Panc1 (cell line): ENCODE results near the gene CRLF2. TPM values are rescaled to one million over a fixed set of nuclear protein-coding genes. Genes with fewer than 3 reads are reported as not detected.
"Not testable (repeated sequence)": the region's sequence is repeated elsewhere in the genome, so short reads cannot be mapped to it uniquely, and the experiment has no call there.

Experiments
- ATAC-seq: fragments of 200-7000 bp; cut with Tn5 transposase; 2 replicates; pipeline ENCODE4 v1.9.1; 2020; ENCODE audit warnings: mild to moderate bottlenecking, moderate library complexity
- Bru-seq: library from RNA; stranded (reverse); fragments of 400-500 nt; gene quantifications from one replicate; lab custom pipeline; 2021; lab: Mats Ljungman, UMichigan
- BruChase-seq, 2 experiments: library from RNA; stranded (reverse); fragments of 400-500 nt; gene quantifications; one replicate each; lab custom pipeline; 2021; lab: Mats Ljungman, UMichigan
- BruUV-seq: library from RNA; stranded (reverse); fragments of 400-500 nt; replicated peaks from 2 replicates; lab custom pipeline; 2021; lab: Mats Ljungman, UMichigan
- CTCF ChIA-PET: fragments of 300-600 bp; sonication (Branson Sonifier 250); formaldehyde crosslinking; loops from one replicate; lab custom pipeline; 2022; ENCODE audit warnings: antibody characterized with exemption; lab: Charles Lee
- POLR2A ChIA-PET: fragments of 300-600 bp; sonication (Branson Sonifier 250); formaldehyde crosslinking; loops from one replicate; lab custom pipeline; 2022; ENCODE audit warnings: antibody characterized with exemption; lab: Charles Lee
- DNase-seq: peaks from one replicate; pipeline ENCODE4 v3.0.0-alpha.2; 2010; ENCODE audit warnings: low read depth, low spot score
- H3K27ac ChIP-seq: 2 replicates; pipeline ENCODE4 v1.5.1; 2011; ENCODE audit warnings: mild to moderate bottlenecking, low read length, inconsistent platforms
- H3K27me3 ChIP-seq: fragments of 200-500 bp; sonication (Bioruptor generic); 2 replicates; pipeline ENCODE4 v1.6.0; 2014; ENCODE audit warnings: low read length, inconsistent platforms; ENCODE audit not compliant: control insufficient read depth, insufficient read depth
- H3K36me3 ChIP-seq: fragments of 200-500 bp; sonication (Bioruptor generic); 2 replicates; pipeline ENCODE4 v1.5.1; 2014; ENCODE audit warnings: inconsistent platforms, mild to moderate bottlenecking, low read length, moderate library complexity; ENCODE audit not compliant: control insufficient read depth, insufficient read depth
- H3K4me1 ChIP-seq: 2 replicates; pipeline ENCODE4 v1.5.1; 2011; ENCODE audit warnings: inconsistent platforms, mild to moderate bottlenecking, low read length, moderate library complexity; ENCODE audit not compliant: control insufficient read depth, insufficient read depth
- H3K4me3 ChIP-seq, 2 experiments: 2 replicates each; pipeline ENCODE4 v1.5.1; 2011 to 2012; ENCODE audit warnings: low read depth in 2 of 2, low read length in 2 of 2, mild to moderate bottlenecking in 2 of 2, inconsistent platforms in 1 of 2, moderate library complexity in 1 of 2
- H3K9me3 ChIP-seq: fragments of 200-500 bp; sonication (Bioruptor generic); 2 replicates; pipeline ENCODE4 v1.5.1; 2014; ENCODE audit warnings: low read depth, mild to moderate bottlenecking, inconsistent platforms, low read length, moderate library complexity; ENCODE audit not compliant: control insufficient read depth, insufficient read depth
- CTCF ChIP-seq: fragments of 450-650 bp; IDR thresholded peaks from 2 replicates; pipeline ENCODE4 v1.5.1; 2017; ENCODE audit warnings: mild to moderate bottlenecking
- POLR2AphosphoS5 ChIP-seq: IDR thresholded peaks from 2 replicates; pipeline ENCODE4 v1.6.1; 2012; ENCODE audit warnings: mild to moderate bottlenecking, low read depth, low read length, moderate library complexity
- SIN3A ChIP-seq: IDR thresholded peaks from 2 replicates; pipeline ENCODE4 v1.6.1; 2012; ENCODE audit warnings: low read depth, mild to moderate bottlenecking, low read length, moderate library complexity, borderline replicate concordance; ENCODE audit not compliant: insufficient read depth
- TCF7L2 ChIP-seq: IDR thresholded peaks from 2 replicates; pipeline ENCODE4 v1.6.1; 2011; ENCODE audit warnings: mild to moderate bottlenecking, low read depth, low read length, inconsistent platforms
- in situ Hi-C: cut with HindIII; loops from 2 replicates; pipeline ENCODE4 v1.10.0; 2016; ENCODE audit warnings: low sequenced_read_pairs, low pct_unique_long_range_greater_than_20kb
- intact Hi-C: fragments of 100-400 bp; cut with micrococcal nuclease; formaldehyde crosslinking; loops from one replicate; pipeline ENCODE4 v1.10.0; 2022; ENCODE audit not compliant: unreplicated experiment
- long read RNA-seq: library from polyadenylated mRNA; unstranded; transcript quantifications from one replicate; pipeline ENCODE4 v2.0.0, GENCODE V29; 2021; ENCODE audit not compliant: unreplicated experiment
- polyA plus RNA-seq: library from polyadenylated mRNA; unstranded; fragments of >200 nt; gene quantifications from one replicate; pipeline ENCODE4 v1.2.1, GENCODE V29; 2012; ENCODE audit warnings: missing spikeins; ENCODE audit not compliant: insufficient read length
- total RNA-seq: library from RNA; stranded (reverse); gene quantifications from one replicate; pipeline ENCODE4 v1.2.1, GENCODE V29; 2021; ENCODE audit not compliant: unreplicated experiment
- TF ChIP-seq, protein P1 (sequence below), 2 experiments: IDR thresholded peaks; 2 replicates each; pipeline ENCODE4 v1.6.1; 2011 to 2012; ENCODE audit warnings: low read depth in 2 of 2, control low read depth in 1 of 2, low read length in 1 of 2, mild to moderate bottlenecking in 1 of 2, moderate library complexity in 1 of 2; ENCODE audit not compliant: insufficient read depth in 1 of 2

CRLF2 gene
- total RNA-seq (0.67 TPM), Bru-seq, nascent RNA (percentile 19 among the genes with signal in this experiment), BruChase-seq, experiment 1, labeled RNA remaining after a 2-hour chase (percentile 23 among the genes with signal in this experiment), BruChase-seq, experiment 2, labeled RNA remaining after a 6-hour chase (percentile 27 among the genes with signal in this experiment)
- 0.27 TPM for polyA plus RNA-seq
- long read RNA-seq: 0 reads

DNA sequence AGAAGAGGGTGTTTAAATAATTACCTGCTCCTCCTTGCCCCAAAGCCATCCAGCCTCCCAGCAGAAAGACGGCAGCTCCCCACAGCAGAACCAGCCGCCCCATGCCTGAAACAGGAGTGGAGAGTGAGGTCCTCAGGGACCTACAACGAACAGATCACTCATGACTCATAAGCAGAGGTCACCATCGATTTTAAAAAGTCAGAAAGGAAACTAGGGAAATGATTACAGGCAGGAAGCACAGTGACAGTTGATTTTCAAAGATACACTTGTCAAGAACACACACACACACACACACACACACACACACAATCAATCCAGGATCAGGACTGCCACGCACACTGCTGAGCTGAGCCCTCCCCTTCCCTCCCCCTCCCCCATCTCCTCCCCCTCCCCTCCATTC, at the start of gene CRLF2:
Gene CRLF2, minus strand, starts transcription at position 118 of the 400 bp plus-strand sequence. Its CDS starts 15 bp downstream, at position 103.
- no peak for ATAC-seq
- in situ Hi-C loops: no loop called here
- Histone ChIP-seq H3K36me3 (no peaks in the 10 kb centered on the region), H3K9me3 (no peaks in the 10 kb centered on the region), H3K4me3 (no peak within 1 kb of the TSS), H3K27ac (no peak within 1 kb of the TSS), H3K27me3 (no peaks in the 10 kb centered on the region), H3K4me1 (no peaks in the 10 kb centered on the region)
- no peak for DNase-seq
- ChIA-PET CTCF (no interaction called here), POLR2A (no interaction called here)
- TF ChIP-seq SIN3A (no peak), POLR2AphosphoS5 (no peak), CTCF (no peak), TCF7L2 (no peak)
- TF ChIP-seq, protein P1, sequence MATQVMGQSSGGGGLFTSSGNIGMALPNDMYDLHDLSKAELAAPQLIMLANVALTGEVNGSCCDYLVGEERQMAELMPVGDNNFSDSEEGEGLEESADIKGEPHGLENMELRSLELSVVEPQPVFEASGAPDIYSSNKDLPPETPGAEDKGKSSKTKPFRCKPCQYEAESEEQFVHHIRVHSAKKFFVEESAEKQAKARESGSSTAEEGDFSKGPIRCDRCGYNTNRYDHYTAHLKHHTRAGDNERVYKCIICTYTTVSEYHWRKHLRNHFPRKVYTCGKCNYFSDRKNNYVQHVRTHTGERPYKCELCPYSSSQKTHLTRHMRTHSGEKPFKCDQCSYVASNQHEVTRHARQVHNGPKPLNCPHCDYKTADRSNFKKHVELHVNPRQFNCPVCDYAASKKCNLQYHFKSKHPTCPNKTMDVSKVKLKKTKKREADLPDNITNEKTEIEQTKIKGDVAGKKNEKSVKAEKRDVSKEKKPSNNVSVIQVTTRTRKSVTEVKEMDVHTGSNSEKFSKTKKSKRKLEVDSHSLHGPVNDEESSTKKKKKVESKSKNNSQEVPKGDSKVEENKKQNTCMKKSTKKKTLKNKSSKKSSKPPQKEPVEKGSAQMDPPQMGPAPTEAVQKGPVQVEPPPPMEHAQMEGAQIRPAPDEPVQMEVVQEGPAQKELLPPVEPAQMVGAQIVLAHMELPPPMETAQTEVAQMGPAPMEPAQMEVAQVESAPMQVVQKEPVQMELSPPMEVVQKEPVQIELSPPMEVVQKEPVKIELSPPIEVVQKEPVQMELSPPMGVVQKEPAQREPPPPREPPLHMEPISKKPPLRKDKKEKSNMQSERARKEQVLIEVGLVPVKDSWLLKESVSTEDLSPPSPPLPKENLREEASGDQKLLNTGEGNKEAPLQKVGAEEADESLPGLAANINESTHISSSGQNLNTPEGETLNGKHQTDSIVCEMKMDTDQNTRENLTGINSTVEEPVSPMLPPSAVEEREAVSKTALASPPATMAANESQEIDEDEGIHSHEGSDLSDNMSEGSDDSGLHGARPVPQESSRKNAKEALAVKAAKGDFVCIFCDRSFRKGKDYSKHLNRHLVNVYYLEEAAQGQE (IDR thresholded peaks at IDR 0.05; ENCODE audit: insufficient read depth in 1 of 2, low read depth in 2 of 2, low read length in 1 of 2): no peak
- intact Hi-C loops: no loop called here
- BruUV-seq: no TSS peak

DNA sequence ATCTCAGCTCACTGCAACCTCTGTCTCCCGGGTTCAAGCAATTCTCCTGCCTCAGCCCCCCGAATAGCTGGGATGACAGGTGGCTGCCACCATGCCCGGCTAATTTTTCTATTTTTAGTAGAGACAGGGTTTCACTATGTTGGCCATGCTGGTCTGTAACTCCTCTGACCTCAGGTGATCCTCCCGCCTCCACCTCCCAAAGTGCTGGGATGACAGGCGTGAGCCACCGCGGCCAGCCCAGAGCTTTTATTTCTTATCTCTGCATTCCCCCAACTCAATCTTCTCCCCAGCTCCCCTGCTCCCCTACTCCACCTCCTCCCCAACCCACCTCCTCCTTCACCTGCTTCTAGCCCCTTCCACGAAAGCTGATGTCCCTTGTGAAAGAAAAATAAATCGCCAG, 49.3 kb upstream of the CRLF2 start:
- H3K4me1 ChIP-seq, H3K9me3 ChIP-seq, H3K4me3 ChIP-seq, POLR2A ChIA-PET, ATAC-seq, H3K27me3 ChIP-seq, H3K36me3 ChIP-seq, H3K27ac ChIP-seq, BruUV-seq, CTCF ChIA-PET, in situ Hi-C loops, DNase-seq, intact Hi-C loops: not testable (repeated sequence)

DNA sequence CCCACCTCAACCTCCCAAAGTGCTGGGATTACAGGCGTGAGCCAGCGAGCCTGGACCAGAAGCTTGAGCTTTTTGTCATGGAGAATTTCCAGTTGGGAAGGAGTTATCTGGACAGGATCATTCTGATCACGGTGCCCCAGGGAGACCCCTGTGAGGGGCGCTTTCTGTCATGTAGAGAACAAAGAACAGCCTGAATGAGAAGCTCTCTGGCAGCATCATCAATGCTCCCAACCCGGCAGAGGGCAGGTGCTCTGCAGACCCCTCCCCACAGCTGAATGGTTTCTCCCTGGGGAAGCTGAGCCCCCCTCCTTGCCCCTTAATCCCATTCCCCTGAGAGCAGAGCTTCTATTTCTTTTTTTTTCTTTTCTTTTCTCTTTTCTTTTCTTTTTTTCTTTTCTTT, 48.8 kb upstream of the CRLF2 start:
- H3K36me3 ChIP-seq: no peaks in the 10 kb centered on the region
- ATAC-seq: no peak
- POLR2A ChIA-PET: no interaction called here
- H3K9me3 ChIP-seq: no peaks in the 10 kb centered on the region
- no peaks in the 10 kb centered on the region for H3K4me1 ChIP-seq
- no peak for TF ChIP-seq CTCF
- no peak for TF ChIP-seq TCF7L2
- no peak for TF ChIP-seq SIN3A
- TF ChIP-seq POLR2AphosphoS5: no peak
- TF ChIP-seq, protein P1 (IDR thresholded peaks at IDR 0.05; ENCODE audit: insufficient read depth in 1 of 2, low read depth in 2 of 2, low read length in 1 of 2): no peak
- no peak overlapping the region for H3K4me3 ChIP-seq
- DNase-seq: no peak
- no peak overlapping the region for H3K27ac ChIP-seq
- H3K27me3 ChIP-seq: no peaks in the 10 kb centered on the region
- CTCF ChIA-PET: no interaction called here
- BruUV-seq: no TSS peak
- intact Hi-C loops: no loop called here
- in situ Hi-C loops: no loop called here
